ENCODE data around the gene CYP3A7.
"Not testable (repeated sequence)": the region's sequence is repeated elsewhere in the genome, so short reads cannot be mapped to it uniquely, and the experiment has no call there.

The CYP3A7 gene

GRCh38 chr7:99674995-99675742 lies 59.8 kb downstream of the CYP3A7 start:
- H3K4me3 ChIP-seq (ENCODE audit: low read length): no peak overlapping the region
- no peak overlapping the region for H3K9ac ChIP-seq (ENCODE audit: low read length)
- peaks cover 4% of the 10 kb centered on the region for H3K4me1 ChIP-seq (ENCODE audit: control insufficient read depth, insufficient read depth, low read length)
- no peak overlapping the region for H3K27ac ChIP-seq (ENCODE audit: low read depth, low read length)
- peaks cover 3% of the 10 kb centered on the region for H3K36me3 ChIP-seq (ENCODE audit: control insufficient read depth, insufficient read depth, low read length)
- H3K27me3 ChIP-seq (ENCODE audit: control insufficient read depth, insufficient read depth, low read length): no peaks in the 10 kb centered on the region

GRCh38 chr7:99672573-99672972 lies 62.4 kb downstream of the CYP3A7 start:
- no peak overlapping the region for H3K9ac ChIP-seq (ENCODE audit: low read length)
- H3K27me3 ChIP-seq (ENCODE audit: control insufficient read depth, insufficient read depth, low read length): no peaks in the 10 kb centered on the region
- H3K4me3 ChIP-seq (ENCODE audit: low read length): no peak overlapping the region
- H3K4me1 ChIP-seq (ENCODE audit: control insufficient read depth, insufficient read depth, low read length): no peaks in the 10 kb centered on the region
- no peak overlapping the region for H3K27ac ChIP-seq (ENCODE audit: low read depth, low read length)
- peaks cover 3% of the 10 kb centered on the region for H3K36me3 ChIP-seq (ENCODE audit: control insufficient read depth, insufficient read depth, low read length)

- Histone ChIP-seq H3K27ac (ENCODE audit: low read depth, low read length) (no peak overlapping the region), H3K4me1 (ENCODE audit: control insufficient read depth, insufficient read depth, low read length) (no peaks in the 10 kb centered on the region), H3K36me3 (ENCODE audit: control insufficient read depth, insufficient read depth, low read length) (peaks cover 6% of the 10 kb centered on the region), H3K9ac (ENCODE audit: low read length) (no peak overlapping the region), H3K4me3 (ENCODE audit: low read length) (no peak overlapping the region), H3K27me3 (ENCODE audit: control insufficient read depth, insufficient read depth, low read length) (no peaks in the 10 kb centered on the region)
Measured at GRCh38 chr7:99669782-99670181, 65.2 kb downstream of the CYP3A7 start.

GRCh38 chr7:99668541-99668940 lies 66.5 kb downstream of the CYP3A7 start:
- H3K4me1 ChIP-seq (ENCODE audit: control insufficient read depth, insufficient read depth, low read length): no peaks in the 10 kb centered on the region
- no peak overlapping the region for H3K4me3 ChIP-seq (ENCODE audit: low read length)
- H3K27ac ChIP-seq (ENCODE audit: low read depth, low read length): no peak overlapping the region
- H3K27me3 ChIP-seq (ENCODE audit: control insufficient read depth, insufficient read depth, low read length): no peaks in the 10 kb centered on the region
- peaks cover 6% of the 10 kb centered on the region for H3K36me3 ChIP-seq (ENCODE audit: control insufficient read depth, insufficient read depth, low read length)
- H3K9ac ChIP-seq (ENCODE audit: low read length): no peak overlapping the region

GRCh38 chr7:99667179-99667578 lies 67.8 kb downstream of the CYP3A7 start:
- H3K4me3 ChIP-seq (ENCODE audit: low read length): no peak overlapping the region
- peaks cover 11% of the 10 kb centered on the region for H3K36me3 ChIP-seq (ENCODE audit: control insufficient read depth, insufficient read depth, low read length)
- no peak overlapping the region for H3K9ac ChIP-seq (ENCODE audit: low read length)
- H3K27ac ChIP-seq (ENCODE audit: low read depth, low read length): no peak overlapping the region
- H3K4me1 ChIP-seq (ENCODE audit: control insufficient read depth, insufficient read depth, low read length): no peaks in the 10 kb centered on the region
- no peaks in the 10 kb centered on the region for H3K27me3 ChIP-seq (ENCODE audit: control insufficient read depth, insufficient read depth, low read length)

- Histone ChIP-seq H3K9ac (ENCODE audit: low read length) (no peak overlapping the region), H3K4me3 (ENCODE audit: low read length) (no peak overlapping the region), H3K27ac (ENCODE audit: low read depth, low read length) (no peak overlapping the region), H3K27me3 (ENCODE audit: control insufficient read depth, insufficient read depth, low read length) (no peaks in the 10 kb centered on the region), H3K4me1 (ENCODE audit: control insufficient read depth, insufficient read depth, low read length) (no peaks in the 10 kb centered on the region), H3K36me3 (ENCODE audit: control insufficient read depth, insufficient read depth, low read length) (peaks cover 15% of the 10 kb centered on the region)
Measured at GRCh38 chr7:99666013-99666395, 69.0 kb downstream of the CYP3A7 start.

GRCh38 chr7:99665312-99666012 lies 69.5 kb downstream of the CYP3A7 start:
- Histone ChIP-seq H3K27ac (ENCODE audit: low read depth, low read length) (no peak overlapping the region), H3K36me3 (ENCODE audit: control insufficient read depth, insufficient read depth, low read length) (peaks cover 15% of the 10 kb centered on the region), H3K9ac (ENCODE audit: low read length) (no peak overlapping the region), H3K27me3 (ENCODE audit: control insufficient read depth, insufficient read depth, low read length) (no peaks in the 10 kb centered on the region), H3K4me1 (ENCODE audit: control insufficient read depth, insufficient read depth, low read length) (no peaks in the 10 kb centered on the region), H3K4me3 (ENCODE audit: low read length) (no peak overlapping the region)

- H3K27ac ChIP-seq (ENCODE audit: low read depth, low read length); H3K9ac ChIP-seq (ENCODE audit: low read length); H3K4me1 ChIP-seq (ENCODE audit: control insufficient read depth, insufficient read depth, low read length); H3K4me3 ChIP-seq (ENCODE audit: low read length); H3K27me3 ChIP-seq (ENCODE audit: control insufficient read depth, insufficient read depth, low read length): not testable (repeated sequence)
- H3K36me3 ChIP-seq (ENCODE audit: control insufficient read depth, insufficient read depth, low read length): peaks cover 10% of the 10 kb centered on the region
Measured at GRCh38 chr7:99657879-99658278, 77.1 kb downstream of the CYP3A7 start.
